Activated CD8-positive, alpha-beta T cell treated with anti-CD3 and anti-CD28 coated beads for 36 hours (primary cell): Measurements from ENCODE around the gene AKAP13. TPM values are rescaled to one million over a fixed set of nuclear protein-coding genes. Genes with fewer than 3 reads are reported as not detected.
A peak's percentile ranks its signal among the peaks of the same experiment; 100 is the strongest.

Experiments
- ATAC-seq: fragments of 200-7000 bp; cut with Tn5 transposase; one replicate; pipeline ENCODE4 v1.10.0; 2021; ENCODE audit warnings: mild to moderate bottlenecking, moderate library complexity
- CTCF ChIA-PET: fragments of 350-600 bp; sonication (Branson Sonifier 250); formaldehyde crosslinking; loops from one replicate; lab custom pipeline; 2021; ENCODE audit warnings: antibody characterized with exemption; lab: Charles Lee
- POLR2A ChIA-PET: fragments of 350-600 bp; sonication (Branson Sonifier 250); formaldehyde crosslinking; loops from one replicate; lab custom pipeline; 2021; ENCODE audit warnings: antibody characterized with exemption; lab: Charles Lee
- DNase-seq: peaks from one replicate; pipeline ENCODE4 v3.0.0-alpha.2; 2020
- H3K27ac Mint-ChIP-seq: one replicate; pipeline ENCODE4 v1.8.0; 2021; ENCODE audit warnings: mild to moderate bottlenecking, mixed read lengths
- H3K27me3 Mint-ChIP-seq: one replicate; pipeline ENCODE4 v1.8.0; 2021; ENCODE audit warnings: mixed read lengths
- H3K36me3 Mint-ChIP-seq: one replicate; pipeline ENCODE4 v1.8.0; 2021; ENCODE audit warnings: low read depth, mixed read lengths
- H3K4me1 Mint-ChIP-seq: one replicate; pipeline ENCODE4 v1.8.0; 2021; ENCODE audit warnings: low read depth, mixed read lengths
- H3K4me3 Mint-ChIP-seq: one replicate; pipeline ENCODE4 v1.8.0; 2021; ENCODE audit warnings: mild to moderate bottlenecking, moderate library complexity, mixed read lengths
- H3K9me3 Mint-ChIP-seq: one replicate; pipeline ENCODE4 v1.8.0; 2021; ENCODE audit warnings: mixed read lengths
- intact Hi-C: fragments of 100-400 bp; cut with micrococcal nuclease; formaldehyde crosslinking; loops from one replicate; pipeline ENCODE4 v1.10.0; 2022
- total RNA-seq, 2 experiments: library from RNA; stranded (reverse); gene quantifications; one replicate each; pipeline ENCODE4 v1.2.3, GENCODE V29; 2021
- TF ChIP-seq, protein P1 (sequence below): fragments of 200-600 bp; IDR thresholded peaks from one replicate; pipeline ENCODE4 v1.8.0; 2022; ENCODE audit warnings: antibody characterized with exemption, mild to moderate bottlenecking

Gene AKAP13
- total RNA-seq, 2 experiments from 2014 or later, result 79.1 to 79.5 TPM

DNA sequence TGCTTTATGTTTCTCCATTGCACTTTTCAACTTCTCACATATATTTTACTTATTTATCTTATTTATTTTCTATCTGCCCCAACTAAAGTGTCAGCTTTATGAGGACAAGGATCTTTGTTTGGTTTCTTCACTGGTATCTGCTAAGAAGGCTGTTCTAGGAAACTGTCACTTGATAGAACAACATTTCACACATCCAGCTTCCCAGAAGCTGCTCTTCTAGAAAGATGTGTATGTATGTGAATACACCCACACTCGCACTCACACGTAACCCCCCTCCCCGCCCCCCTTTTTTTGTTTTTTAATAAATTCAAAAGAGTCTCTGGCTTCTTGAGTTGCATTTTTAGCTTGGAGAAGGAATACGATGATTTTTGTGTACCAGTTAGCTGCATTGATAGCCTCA lies 143.1 kb downstream of the AKAP13 start:
- H3K36me3 Mint-ChIP-seq, result peaks cover 20% of the 10 kb centered on the region
- H3K4me3 Mint-ChIP-seq, result no peak overlapping the region
- ATAC-seq (peak; percentile 68), DNase-seq (peak; percentile 15)
- ChIA-PET CTCF (interaction anchor here (0.7 to 2.5 kb wide), 7 partner anchors 8 to 227 kb away, joined by 3 to 7 read pairs (median 6); no protein-coding TSS in a partner anchor), POLR2A (interaction anchor here (0.7 to 1.0 kb wide), 3 partner anchors 10 to 227 kb away, joined by 3 to 4 read pairs (median 4); no protein-coding TSS in a partner anchor)
- H3K9me3 Mint-ChIP-seq, result no peaks in the 10 kb centered on the region
- TF ChIP-seq, protein P1, sequence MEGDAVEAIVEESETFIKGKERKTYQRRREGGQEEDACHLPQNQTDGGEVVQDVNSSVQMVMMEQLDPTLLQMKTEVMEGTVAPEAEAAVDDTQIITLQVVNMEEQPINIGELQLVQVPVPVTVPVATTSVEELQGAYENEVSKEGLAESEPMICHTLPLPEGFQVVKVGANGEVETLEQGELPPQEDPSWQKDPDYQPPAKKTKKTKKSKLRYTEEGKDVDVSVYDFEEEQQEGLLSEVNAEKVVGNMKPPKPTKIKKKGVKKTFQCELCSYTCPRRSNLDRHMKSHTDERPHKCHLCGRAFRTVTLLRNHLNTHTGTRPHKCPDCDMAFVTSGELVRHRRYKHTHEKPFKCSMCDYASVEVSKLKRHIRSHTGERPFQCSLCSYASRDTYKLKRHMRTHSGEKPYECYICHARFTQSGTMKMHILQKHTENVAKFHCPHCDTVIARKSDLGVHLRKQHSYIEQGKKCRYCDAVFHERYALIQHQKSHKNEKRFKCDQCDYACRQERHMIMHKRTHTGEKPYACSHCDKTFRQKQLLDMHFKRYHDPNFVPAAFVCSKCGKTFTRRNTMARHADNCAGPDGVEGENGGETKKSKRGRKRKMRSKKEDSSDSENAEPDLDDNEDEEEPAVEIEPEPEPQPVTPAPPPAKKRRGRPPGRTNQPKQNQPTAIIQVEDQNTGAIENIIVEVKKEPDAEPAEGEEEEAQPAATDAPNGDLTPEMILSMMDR, result no peak
- H3K27ac Mint-ChIP-seq, result peak overlapping the region; percentile 77
- intact Hi-C loops, result no loop called here
- H3K27me3 Mint-ChIP-seq, result no peaks in the 10 kb centered on the region
- H3K4me1 Mint-ChIP-seq, result peaks cover 42% of the 10 kb centered on the region

DNA sequence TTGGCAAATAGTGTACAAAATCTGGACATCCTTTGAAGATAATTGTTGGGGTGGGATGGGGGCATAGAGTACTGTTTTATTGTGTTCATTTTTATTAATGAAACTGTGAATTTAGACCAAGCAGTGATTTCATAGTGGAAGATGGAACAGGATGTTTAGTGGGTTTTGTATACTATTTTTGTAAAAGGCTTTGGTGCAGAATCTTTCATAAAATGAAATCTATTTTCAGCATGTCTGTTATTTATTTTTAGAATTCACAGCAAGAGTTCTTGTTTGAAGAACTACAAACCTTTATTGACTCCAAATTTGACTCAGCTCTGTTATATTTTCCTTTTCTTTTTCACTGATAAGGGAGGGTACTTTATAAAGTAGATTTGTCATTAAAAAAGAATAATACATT lies 145.4 kb downstream of the AKAP13 start:
- intact Hi-C loops, result no loop called here
- Mint-ChIP-seq H3K27ac (peak overlapping the region; percentile 66), H3K9me3 (no peaks in the 10 kb centered on the region), H3K4me3 (no peak overlapping the region), H3K27me3 (no peaks in the 10 kb centered on the region), H3K36me3 (peaks cover 20% of the 10 kb centered on the region), H3K4me1 (peaks cover 37% of the 10 kb centered on the region)
- no peak for ATAC-seq
- no peak for DNase-seq
- ChIA-PET CTCF (no interaction called here), POLR2A (no interaction called here)
- TF ChIP-seq, protein P1, result no peak

DNA sequence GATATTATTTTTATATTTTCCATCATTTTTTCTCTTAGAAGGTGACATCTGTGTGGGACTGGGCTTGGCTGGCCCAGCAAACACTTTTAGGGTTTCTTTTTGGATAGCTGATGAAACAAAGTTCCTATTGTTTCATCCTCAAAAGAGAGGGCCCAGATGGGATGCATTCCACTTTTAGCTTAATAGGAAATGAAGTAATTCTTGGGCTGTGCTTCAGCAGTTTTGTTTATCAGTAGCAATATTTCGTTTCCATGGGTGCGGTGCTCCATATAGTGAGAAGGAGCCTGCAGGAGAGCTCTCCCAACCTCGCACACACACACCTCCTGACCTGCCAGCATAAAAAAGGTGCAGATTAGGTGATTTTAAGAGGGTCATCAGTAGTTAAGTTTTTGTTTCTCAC lies 147.5 kb downstream of the AKAP13 start:
- Mint-ChIP-seq H3K27ac (no peak overlapping the region), H3K4me1 (peaks cover 42% of the 10 kb centered on the region), H3K4me3 (no peak overlapping the region), H3K9me3 (no peaks in the 10 kb centered on the region), H3K27me3 (no peaks in the 10 kb centered on the region), H3K36me3 (peaks cover 20% of the 10 kb centered on the region)
- ATAC-seq (no peak), DNase-seq (no peak)
- TF ChIP-seq, protein P1, result no peak
- intact Hi-C loops, result no loop called here
- CTCF ChIA-PET, result interaction anchor here (1.1 to 1.4 kb wide), 5 partner anchors 9 to 22 kb away, joined by 3 to 5 read pairs (median 4); no protein-coding TSS in a partner anchor
- POLR2A ChIA-PET, result interaction anchor here (1.1 to 1.6 kb wide), 2 partner anchors 12 to 14 kb away, joined by 4 read pairs; no protein-coding TSS in a partner anchor

DNA sequence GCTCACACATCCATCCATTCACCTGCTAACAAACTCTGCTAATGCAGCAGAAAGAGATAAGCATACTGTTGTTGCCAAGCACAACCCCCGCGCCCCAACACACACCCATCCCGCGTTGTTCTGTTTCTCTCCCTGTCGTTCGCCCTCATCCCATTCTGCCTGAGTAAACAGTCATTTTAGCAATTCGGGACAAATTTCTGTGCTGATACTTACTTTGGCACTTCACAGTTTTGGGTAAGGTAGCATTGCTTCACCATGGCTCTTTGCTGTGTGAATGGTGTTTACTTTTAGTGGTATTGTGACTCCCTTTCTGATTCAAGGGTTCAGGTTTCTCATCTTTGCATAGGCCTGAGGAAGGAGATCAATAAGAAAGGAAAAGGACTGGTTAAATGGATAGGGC lies 149.7 kb downstream of the AKAP13 start:
- Mint-ChIP-seq H3K9me3 (no peaks in the 10 kb centered on the region), H3K36me3 (peaks cover 22% of the 10 kb centered on the region), H3K27ac (no peak overlapping the region), H3K27me3 (no peaks in the 10 kb centered on the region), H3K4me3 (no peak overlapping the region), H3K4me1 (peaks cover 45% of the 10 kb centered on the region)
- TF ChIP-seq, protein P1, result no peak
- ATAC-seq (no peak), DNase-seq (no peak)
- intact Hi-C loops, result no loop called here
- ChIA-PET CTCF (no interaction called here), POLR2A (no interaction called here)

DNA sequence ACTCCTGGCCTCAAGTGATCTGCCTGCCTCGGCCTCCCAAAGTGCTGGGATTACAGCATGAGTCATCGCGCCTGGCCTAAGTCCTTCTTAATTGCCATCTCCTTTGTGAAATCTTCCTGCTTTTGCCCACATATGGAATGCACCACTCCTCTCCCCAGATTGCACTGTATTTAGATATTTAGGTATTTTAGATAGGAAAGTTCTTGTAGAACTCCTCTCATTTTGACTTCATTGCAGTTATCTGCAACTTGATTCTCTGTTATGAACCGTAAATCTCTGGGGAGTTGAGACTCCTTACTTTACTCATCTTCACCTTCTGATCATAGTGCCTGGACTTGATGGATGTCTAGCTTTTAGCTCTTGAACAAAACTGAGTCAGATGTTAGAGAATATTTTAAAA lies 150.7 kb downstream of the AKAP13 start:
- no peak for DNase-seq
- ChIA-PET POLR2A (no interaction called here), CTCF (interaction anchor here (1.0 kb wide), 1 partner anchor 9 kb away, joined by 3 read pairs; no protein-coding TSS in a partner anchor)
- intact Hi-C loops, result no loop called here
- Mint-ChIP-seq H3K9me3 (no peaks in the 10 kb centered on the region), H3K4me3 (no peak overlapping the region), H3K27ac (no peak overlapping the region), H3K4me1 (peaks cover 44% of the 10 kb centered on the region), H3K27me3 (no peaks in the 10 kb centered on the region), H3K36me3 (peaks cover 27% of the 10 kb centered on the region)
- no peak for ATAC-seq
- TF ChIP-seq, protein P1, result no peak
